SJSA1 (cell line): Measurements from ENCODE around the gene CNGA3. TPM values are rescaled to one million over a fixed set of nuclear protein-coding genes. Genes with fewer than 3 reads are reported as not detected.
"Not testable (repeated sequence)": the region's sequence is repeated elsewhere in the genome, so short reads cannot be mapped to it uniquely, and the experiment has no call there.

Experiments
- DNase-seq, 2 experiments: peaks; one replicate each; pipeline ENCODE4 v3.0.0-alpha.2; 2015 to 2020; ENCODE audit warnings: low spot score in 2 of 2, low read depth in 1 of 2
- H3K27ac ChIP-seq: fragments of 250-450 bp; sonication (Bioruptor Pico); 2 replicates; pipeline ENCODE4 v1.5.1; 2020; ENCODE audit warnings: mild to moderate bottlenecking, moderate library complexity
- H3K27me3 ChIP-seq: fragments of 250-450 bp; sonication (Bioruptor Pico); replicated peaks from 2 replicates; pipeline ENCODE4 v1.5.1; 2020; ENCODE audit warnings: mild to moderate bottlenecking, moderate library complexity
- H3K36me3 ChIP-seq: fragments of 250-450 bp; sonication (Bioruptor Pico); 2 replicates; pipeline ENCODE4 v1.5.1; 2020; ENCODE audit warnings: mild to moderate bottlenecking
- H3K4me1 ChIP-seq: fragments of 250-450 bp; sonication (Bioruptor Pico); replicated peaks from 2 replicates; pipeline ENCODE4 v1.6.1; 2021; ENCODE audit warnings: mild to moderate bottlenecking
- H3K4me3 ChIP-seq: fragments of 250-450 bp; sonication (Bioruptor Pico); 2 replicates; pipeline ENCODE4 v1.5.1; 2020; ENCODE audit warnings: mild to moderate bottlenecking
- H3K9me3 ChIP-seq: fragments of 250-450 bp; sonication (Bioruptor Pico); replicated peaks from 2 replicates; pipeline ENCODE4 v1.5.1; 2020; ENCODE audit warnings: mild to moderate bottlenecking
- total RNA-seq: library from RNA; depleted of rRNA; stranded (reverse); fragments of >200 nt; shearing (Covaris generic); gene quantifications from 2 replicates; pipeline ENCODE4 v1.2.3, GENCODE V29; 2014; rRNA removed

The CNGA3 gene
- not detected in 2 replicates for total RNA-seq

DNA sequence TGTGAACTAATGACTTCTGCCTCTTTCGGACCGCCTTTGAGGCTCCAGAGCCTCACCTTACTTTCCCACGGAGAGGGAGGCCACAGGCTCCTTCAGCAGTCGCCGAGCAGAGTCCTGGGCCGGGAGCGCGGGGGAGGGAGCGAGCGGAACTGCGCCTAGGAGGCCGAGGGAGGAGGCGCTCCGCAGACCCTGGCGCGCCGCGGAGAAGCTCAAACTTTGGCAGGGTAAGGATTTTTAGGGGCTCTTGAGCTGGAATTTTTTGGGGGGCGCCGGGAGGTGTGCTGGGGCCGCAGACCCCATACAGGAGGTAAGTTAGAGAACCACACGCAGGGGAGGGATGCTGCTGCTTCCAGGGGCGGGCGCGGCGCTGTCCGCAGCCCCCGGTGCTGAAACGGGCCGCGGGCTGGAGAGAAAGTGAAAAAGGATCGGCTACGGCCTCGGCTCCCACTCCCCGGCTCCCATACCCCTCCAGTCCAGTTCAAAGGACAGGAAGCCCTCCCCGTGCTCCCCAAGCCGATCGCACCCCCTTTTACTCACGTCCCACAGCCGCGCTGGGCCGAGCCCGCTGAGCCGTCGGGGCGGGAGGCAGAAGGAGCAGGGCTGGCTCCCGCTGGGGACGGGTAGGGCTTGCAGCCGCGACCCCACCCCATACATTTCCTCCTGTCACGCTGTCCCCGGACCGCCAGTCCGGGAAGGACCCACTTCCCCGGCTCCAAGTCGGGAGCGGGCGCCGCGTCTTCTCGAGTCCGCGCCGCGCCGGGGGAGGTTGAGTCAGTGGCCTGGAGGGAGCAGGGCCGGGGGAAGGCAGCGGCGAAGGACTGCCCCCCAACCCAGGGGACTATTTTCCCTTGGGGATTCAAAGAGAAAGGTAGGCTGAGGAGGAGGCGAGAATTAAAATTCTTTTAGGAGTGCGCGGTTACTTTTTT is at the start of gene CNGA3:
TSS of gene CNGA3 (plus strand) at position 146 of the 926 bp plus-strand sequence. CDS start 23,520 bp downstream, outside the sequence.
- Histone ChIP-seq H3K4me1 (peaks cover 4% of the 10 kb centered on the region; the same call in 1 of the 2 replicates), H3K9me3 (no peaks in the 10 kb centered on the region), H3K36me3 (no peaks in the 10 kb centered on the region), H3K4me3 (no peak within 1 kb of the TSS), H3K27me3 (peaks cover 59% of the 10 kb centered on the region), H3K27ac (no peak within 1 kb of the TSS)
- DNase-seq = peak in 1 of 2 experiments; percentile 22

DNA sequence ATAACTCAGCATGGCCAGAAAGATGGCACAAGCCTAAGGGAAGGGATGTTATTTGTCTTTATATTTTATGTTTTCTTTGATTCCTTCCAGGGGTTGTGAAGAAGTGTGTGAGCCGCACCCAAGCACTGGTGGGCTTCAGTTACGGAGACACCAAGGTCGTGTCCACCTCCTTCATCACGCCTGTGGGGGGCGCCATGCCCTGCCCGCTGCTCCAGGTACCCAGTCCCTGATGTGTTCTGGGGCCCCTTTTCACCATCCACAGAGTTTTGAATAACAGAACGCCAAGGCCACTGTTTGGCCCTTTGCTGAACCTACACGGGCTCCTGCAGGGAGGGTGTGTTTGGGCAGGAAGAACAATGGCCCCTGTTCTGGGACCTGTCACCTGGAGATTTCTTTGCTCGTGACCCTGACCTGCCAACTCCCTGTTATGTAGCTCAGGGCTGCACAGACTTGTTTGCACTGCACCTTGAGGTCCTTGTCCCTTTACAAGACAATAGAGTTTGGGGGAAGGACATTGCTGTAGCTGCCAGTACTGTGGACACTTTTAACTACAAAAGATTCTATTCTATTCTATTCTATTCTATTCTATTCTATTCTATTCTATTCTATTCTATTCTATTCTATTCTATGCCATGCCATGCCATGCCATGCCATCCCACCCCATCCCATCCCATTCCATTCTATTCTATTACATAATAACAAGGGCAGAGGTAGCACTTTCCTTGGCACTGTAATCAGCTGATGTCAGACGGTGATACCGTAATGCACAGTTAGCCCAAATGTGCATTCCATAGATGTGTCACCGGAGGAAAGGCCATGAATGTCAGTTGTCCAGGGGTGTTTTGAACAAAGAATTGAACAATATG is 48.2 kb upstream of the CNGA3 start:
- H3K4me3 ChIP-seq = no peak overlapping the region

DNA sequence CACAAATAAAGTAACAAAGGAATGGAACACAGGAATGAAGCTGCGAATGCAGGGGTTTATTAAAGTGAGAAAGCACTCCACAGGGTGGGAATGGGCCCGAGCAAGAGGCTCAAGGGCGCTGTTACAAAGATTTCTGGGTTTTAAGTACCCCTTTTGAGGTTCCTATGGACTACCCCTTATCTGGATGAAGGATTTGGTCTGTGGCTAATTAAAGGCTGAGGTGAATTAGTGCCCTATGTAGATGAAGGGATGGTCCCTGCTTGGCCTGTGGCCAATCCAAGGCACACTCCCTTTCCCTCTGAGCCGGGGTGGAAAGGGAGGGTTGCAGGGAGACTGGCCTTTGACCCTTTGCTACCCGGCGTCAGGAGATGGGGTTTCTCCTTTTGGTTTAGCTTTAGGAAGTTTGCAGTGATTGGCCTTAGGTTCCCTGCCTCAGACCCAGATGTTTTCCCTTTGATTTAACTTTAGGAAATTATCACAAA is 47.5 kb upstream of the CNGA3 start:
- DNase-seq = no peak
- H3K4me1 ChIP-seq = no peaks in the 10 kb centered on the region
- no peak overlapping the region for H3K4me3 ChIP-seq
- H3K9me3 ChIP-seq = no peaks in the 10 kb centered on the region
- no peaks in the 10 kb centered on the region for H3K36me3 ChIP-seq
- peaks cover 4% of the 10 kb centered on the region; the same call in 1 of the 2 replicates for H3K27me3 ChIP-seq
- H3K27ac ChIP-seq = no peak overlapping the region

More for the DNA sequence above, 48.2 kb upstream of the CNGA3 start:
- H3K27ac ChIP-seq = no peak overlapping the region
- no peaks in the 10 kb centered on the region for H3K9me3 ChIP-seq
- no peaks in the 10 kb centered on the region for H3K4me1 ChIP-seq
- no peak for DNase-seq
- peaks cover 4% of the 10 kb centered on the region; the same call in 1 of the 2 replicates for H3K27me3 ChIP-seq
- H3K36me3 ChIP-seq = no peaks in the 10 kb centered on the region

DNA sequence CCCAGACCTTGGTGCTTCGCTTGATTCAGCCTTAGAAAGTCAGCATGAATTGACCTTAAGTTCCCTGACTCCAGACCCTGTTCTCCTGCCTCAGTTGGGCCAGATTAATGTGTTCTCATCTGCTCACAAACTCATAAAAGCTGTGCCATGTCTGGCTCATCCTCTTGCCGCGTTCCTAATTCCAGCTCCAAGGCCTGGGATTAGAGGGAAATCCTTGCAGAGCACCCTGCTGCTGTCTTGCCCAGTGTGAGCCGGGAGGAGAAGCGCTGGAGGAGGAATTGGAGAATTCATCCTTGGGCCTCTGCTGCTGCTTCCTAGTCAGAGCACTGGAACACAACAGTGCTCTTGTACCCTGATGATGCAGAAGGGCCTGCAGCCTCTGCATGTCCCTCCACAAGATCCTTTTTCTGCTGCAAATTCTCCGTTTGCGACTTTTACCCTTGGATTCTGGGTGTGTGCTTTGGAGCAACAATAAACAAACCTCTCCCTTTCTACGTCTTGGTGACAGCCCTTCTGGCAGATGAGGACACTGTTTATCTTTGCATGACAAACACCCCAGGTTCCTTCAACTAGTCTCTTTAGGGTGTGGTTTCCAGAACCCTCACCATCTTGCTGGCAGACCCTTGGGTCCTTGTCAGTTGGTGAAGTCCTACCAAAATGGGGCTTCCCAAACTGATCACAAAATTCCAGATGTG is 46.9 kb upstream of the CNGA3 start:
- Histone ChIP-seq H3K4me3 (no peak overlapping the region), H3K4me1 (no peaks in the 10 kb centered on the region), H3K27me3 (peaks cover 4% of the 10 kb centered on the region; the same call in 1 of the 2 replicates), H3K36me3 (no peaks in the 10 kb centered on the region), H3K27ac (no peak overlapping the region), H3K9me3 (no peaks in the 10 kb centered on the region)
- no peak for DNase-seq

DNA sequence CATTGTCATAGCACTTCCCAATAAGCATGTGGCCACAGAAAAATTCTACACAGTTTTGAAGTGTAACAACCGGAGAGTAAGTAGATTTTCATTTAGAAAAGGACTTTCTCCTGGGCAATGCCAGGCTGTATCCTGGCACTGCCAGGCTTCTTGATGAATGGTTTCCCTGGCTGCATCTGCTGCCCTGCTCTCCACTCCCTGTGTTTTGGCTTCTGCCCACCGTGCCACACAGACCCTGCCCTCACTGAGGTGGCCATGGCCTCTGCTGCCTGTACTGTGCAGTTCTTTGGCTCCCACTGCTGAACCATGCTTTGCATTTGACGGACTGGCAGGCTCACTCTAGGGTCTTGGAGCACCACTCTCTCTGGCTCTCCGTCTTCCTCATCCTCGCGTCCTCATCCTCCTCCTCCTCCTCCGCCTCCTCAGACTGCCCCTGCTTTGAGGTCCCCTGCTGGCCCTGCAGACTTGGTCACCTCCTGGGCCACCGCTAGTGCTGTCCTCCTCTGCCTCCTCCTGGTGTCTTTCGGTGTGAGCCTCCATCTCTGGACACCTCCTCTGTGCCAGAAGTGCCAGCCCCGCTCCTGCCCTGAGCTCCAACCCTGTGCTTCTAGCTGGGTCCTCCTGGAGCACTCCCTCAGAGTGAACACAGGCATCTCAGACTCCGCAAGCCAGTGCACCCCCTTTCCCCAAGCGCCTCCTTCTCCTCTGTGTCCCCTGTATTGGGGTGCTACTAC is 45.9 kb upstream of the CNGA3 start:
- Histone ChIP-seq H3K27me3 (0 out of 2 replicates have a peak, but pooled peaks cover 4% of the 10 kb centered on the region), H3K4me1 (no peaks in the 10 kb centered on the region), H3K27ac (no peak overlapping the region), H3K4me3 (no peak overlapping the region), H3K36me3 (no peaks in the 10 kb centered on the region), H3K9me3 (no peaks in the 10 kb centered on the region)
- DNase-seq = no peak

DNA sequence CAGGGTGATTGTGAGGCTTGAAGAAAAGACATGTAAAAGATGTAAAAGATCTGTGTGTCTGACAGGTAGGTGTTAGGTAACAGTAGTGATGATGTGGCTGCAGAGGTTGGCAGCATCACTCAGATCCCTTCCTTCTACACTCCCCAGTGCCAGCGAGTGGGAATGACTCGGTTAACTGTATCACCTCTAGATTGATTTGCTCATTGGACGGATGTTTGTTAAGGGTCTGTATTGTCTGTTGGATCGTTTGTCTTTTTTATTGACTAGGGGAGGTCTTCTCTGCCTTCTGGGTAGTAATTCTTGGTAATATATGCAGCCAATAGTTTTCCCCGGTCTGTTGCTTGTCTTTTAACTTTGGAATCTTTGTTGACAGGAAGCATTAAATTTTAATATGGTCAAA is 44.8 kb upstream of the CNGA3 start:
- no peak overlapping the region for H3K4me3 ChIP-seq
- DNase-seq = no peak
- H3K27me3 ChIP-seq = 0 out of 2 replicates have a peak, but pooled peaks cover 4% of the 10 kb centered on the region
- no peaks in the 10 kb centered on the region for H3K9me3 ChIP-seq
- H3K4me1 ChIP-seq = no peaks in the 10 kb centered on the region
- H3K27ac ChIP-seq = no peak overlapping the region
- H3K36me3 ChIP-seq = no peaks in the 10 kb centered on the region

DNA sequence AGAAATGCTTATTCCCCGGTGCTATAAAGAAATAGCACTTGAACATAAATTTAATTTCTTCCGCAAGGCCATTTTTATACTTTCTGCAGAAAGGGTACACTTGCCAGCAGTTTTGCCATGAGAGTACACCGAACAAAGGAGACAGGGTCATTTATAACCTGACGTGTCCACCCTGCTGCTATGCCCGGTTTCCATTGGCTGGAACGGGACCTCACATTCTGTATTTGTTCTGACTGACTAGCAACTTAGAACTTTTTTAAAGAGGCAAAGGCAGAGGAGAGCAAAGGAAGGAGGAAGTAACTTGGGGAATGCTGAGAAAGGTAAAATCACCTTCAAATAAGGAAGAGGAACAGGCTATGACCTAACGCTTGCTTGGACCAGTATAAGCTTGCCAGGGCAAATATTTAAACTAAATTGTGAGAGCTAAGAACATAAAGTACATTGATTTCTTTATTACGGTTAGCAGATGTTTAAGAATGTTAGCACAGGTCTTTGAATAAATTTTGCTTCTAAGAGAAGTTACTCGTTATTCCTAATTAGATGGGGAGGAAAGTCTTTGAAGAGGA is 39.0 kb upstream of the CNGA3 start:
- not testable (repeated sequence) for DNase-seq, H3K4me1 ChIP-seq, H3K27me3 ChIP-seq, H3K9me3 ChIP-seq, H3K4me3 ChIP-seq, H3K27ac ChIP-seq, H3K36me3 ChIP-seq

DNA sequence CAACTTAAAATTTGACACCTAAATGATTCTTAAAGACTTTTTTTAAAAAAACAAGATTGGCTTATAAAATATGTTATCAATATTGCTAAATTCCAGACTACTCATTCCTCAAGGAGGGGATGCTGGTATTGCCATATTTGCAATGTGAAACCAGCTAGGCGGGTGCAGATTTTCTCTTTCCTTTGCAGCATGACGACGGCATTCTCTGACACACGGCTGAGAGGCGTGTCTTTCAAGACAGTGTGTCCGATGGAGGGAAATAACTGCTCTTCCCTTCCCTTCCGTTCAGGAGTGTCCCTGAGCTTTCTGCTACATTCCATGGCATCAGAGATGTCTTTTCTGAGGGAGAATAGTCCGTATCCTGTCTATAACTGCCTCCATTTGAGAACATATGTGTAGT is 38.2 kb upstream of the CNGA3 start:
- Histone ChIP-seq H3K4me3 (no peak overlapping the region), H3K36me3 (no peaks in the 10 kb centered on the region), H3K27me3 (no peaks in the 10 kb centered on the region; the same call in 1 of the 2 replicates), H3K9me3 (no peaks in the 10 kb centered on the region), H3K27ac (no peak overlapping the region), H3K4me1 (no peaks in the 10 kb centered on the region)
- DNase-seq = no peak

DNA sequence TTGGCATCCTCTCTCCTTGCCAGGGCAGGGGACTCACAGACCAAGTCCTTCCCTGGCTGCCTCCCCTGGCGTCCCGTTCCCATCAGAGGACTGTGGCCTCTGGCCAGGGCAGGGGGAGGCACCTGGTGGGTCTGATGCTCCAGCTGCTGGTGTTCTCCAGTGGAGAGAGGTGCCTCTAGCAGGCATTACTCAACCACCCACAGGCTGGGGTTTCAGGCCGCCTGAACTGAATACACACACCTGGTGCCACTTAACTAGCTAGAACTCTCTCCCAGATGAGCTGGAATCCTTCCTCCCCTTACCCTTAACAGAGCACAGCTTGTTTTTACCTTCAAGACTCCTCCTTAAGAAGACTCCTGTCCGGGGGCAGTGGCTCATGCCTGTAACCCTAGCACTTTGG is 37.7 kb upstream of the CNGA3 start:
- no peaks in the 10 kb centered on the region for H3K36me3 ChIP-seq
- H3K4me3 ChIP-seq = no peak overlapping the region
- DNase-seq = no peak
- no peaks in the 10 kb centered on the region for H3K9me3 ChIP-seq
- no peaks in the 10 kb centered on the region; the same call in 1 of the 2 replicates for H3K27me3 ChIP-seq
- H3K27ac ChIP-seq = no peak overlapping the region
- no peaks in the 10 kb centered on the region for H3K4me1 ChIP-seq

DNA sequence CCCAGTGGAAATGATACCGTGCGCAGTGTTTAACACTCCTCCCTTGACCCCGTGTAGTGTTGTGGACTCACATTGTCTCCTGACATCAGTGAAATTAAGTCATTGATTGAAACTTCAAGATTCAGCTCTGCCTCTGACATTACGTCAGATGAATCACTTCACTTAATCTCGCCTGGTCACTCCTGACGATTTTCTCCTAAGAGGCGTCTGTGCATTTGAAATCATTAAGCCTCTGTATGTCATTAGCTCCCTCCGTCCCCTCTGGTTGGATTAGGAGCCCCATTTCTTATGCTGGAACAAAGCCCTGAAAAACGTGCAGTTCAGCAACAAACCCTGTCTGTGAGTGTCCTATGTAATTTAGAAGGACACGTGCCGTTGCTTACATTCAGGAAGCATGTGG is 36.7 kb upstream of the CNGA3 start:
- H3K27me3 ChIP-seq = no peaks in the 10 kb centered on the region; the same call in 1 of the 2 replicates
- H3K27ac ChIP-seq = no peak overlapping the region
- H3K4me1 ChIP-seq = no peaks in the 10 kb centered on the region
- no peaks in the 10 kb centered on the region for H3K9me3 ChIP-seq
- no peak overlapping the region for H3K4me3 ChIP-seq
- no peaks in the 10 kb centered on the region for H3K36me3 ChIP-seq
- DNase-seq = no peak

DNA sequence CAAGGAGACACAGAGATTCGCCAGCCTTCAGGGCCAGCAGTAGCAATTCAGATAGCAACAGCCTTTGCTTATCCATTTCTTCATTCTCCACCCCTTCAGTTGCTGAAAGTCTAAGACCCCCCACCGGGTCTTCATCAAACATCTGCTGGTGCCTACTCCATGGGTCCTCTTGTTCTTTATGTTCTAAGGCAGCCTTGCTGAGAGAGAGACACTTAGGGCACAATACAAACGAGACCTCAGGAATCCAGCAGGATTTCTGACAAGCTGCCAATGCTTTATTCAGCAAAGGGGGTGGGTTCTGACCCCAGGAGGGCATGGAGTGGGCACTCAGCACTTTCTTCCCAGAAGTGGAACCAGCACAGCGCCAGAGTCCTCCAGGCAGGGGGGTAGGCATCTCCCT is 36.2 kb upstream of the CNGA3 start:
- Histone ChIP-seq H3K4me3 (no peak overlapping the region), H3K36me3 (no peaks in the 10 kb centered on the region), H3K27me3 (no peaks in the 10 kb centered on the region; the same call in 1 of the 2 replicates), H3K27ac (no peak overlapping the region), H3K9me3 (no peaks in the 10 kb centered on the region), H3K4me1 (no peaks in the 10 kb centered on the region)
- no peak for DNase-seq

DNA sequence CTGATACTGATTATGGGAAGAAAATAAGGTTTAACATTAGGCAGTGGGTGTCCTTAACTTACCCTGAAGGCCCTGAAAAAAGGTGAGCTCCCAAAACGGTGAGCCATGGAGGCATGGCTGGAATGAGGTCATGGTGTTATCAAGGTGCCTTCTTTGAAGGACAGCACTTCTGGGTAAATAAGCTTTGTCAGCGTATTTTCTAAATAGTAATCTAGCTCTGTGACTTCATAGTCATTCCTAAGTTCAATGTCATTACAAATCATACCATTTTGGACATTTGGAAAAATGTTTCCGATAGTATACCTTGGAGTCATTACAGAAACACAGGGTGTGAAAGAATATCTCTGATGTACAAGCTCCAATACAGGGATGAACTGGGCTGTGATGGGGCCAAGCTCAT is 35.2 kb upstream of the CNGA3 start:
- no peaks in the 10 kb centered on the region for H3K36me3 ChIP-seq
- 0 out of 2 replicates have a peak, but pooled peaks cover 2% of the 10 kb centered on the region for H3K9me3 ChIP-seq
- DNase-seq = no peak
- no peak overlapping the region for H3K4me3 ChIP-seq
- no peaks in the 10 kb centered on the region for H3K4me1 ChIP-seq
- H3K27ac ChIP-seq = no peak overlapping the region
- H3K27me3 ChIP-seq = no peaks in the 10 kb centered on the region; the same call in 1 of the 2 replicates
